Raji (cell line): ENCODE measurements around the gene MERTK.

Experiments
- POLR2A ChIP-seq: IDR thresholded peaks from 2 replicates; pipeline ENCODE4 v1.6.1; 2011; ENCODE audit warnings: low read depth, low read length, control low read depth; ENCODE audit not compliant: insufficient read depth

The MERTK gene

DNA sequence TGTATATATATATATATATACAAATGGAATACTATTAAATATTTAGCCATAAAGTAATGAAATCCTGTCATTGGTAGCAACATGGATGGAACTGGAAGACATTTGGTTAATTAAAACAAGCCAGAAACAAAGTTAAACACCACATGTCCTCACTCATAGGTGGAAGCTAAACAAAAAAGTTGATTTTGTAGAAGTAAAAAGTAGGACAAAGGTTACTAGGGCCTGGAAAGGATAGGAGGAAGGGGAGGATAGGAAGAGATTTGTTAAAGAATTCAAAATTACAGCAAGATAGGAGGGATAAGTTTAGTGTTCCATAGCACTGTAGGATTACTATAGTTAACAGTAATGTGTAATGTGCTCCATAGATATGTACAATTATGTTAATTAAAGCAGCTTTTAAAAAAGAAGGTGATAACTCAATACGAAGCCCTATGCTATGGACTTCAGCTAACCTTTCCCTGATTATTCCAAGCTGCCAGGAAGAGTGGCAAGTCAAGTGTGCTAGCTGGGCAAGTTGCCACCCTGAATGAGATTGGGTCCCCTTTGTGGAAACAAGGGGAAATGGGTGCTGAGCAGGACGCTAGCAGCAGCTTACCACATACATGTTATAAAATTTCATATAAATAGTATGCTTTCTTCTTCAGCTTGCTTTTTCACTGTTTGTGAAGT, 12.3 kb downstream of the MERTK start:
- TF ChIP-seq POLR2A: no peak

DNA sequence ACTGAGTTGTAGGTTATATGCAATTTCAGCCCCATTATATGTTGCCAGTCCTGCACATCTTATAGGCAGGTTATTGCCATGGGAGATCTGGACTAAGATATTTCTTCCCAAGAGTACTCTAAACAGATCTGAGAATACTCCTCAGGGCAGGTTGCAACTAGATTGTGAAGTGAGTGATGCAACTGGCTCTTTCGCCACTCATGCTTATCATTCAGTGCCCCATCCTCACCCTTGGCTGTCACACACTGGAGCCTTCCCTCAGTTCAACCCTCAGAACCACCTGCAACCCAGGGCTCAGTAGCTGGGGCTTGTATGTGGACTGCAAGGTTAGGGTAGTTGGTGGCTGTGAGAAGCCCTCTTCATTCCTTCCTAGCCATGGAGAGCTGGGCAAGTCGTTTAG, 14.1 kb downstream of the MERTK start:
- no peak for TF ChIP-seq POLR2A

DNA sequence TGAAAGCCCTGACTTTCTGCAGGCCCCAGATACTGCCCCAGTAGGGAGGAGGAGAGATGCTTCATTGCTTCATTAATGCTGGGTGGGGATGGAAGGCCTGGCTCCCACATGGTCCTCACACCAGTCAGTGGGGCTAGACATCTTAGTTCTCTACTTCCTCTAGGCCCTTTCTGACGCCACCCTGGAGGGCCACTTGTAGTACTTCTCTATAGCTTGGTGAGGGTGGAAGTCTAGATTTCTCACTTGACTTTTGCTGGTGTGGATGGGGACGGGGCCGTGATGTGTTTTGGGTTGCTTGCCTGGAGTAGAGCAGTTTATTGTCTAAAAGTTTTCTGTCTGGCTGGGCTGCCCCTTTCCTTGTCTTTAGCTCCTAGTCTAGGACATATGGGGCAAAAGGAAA, 18.7 kb downstream of the MERTK start:
- no peak for TF ChIP-seq POLR2A

DNA sequence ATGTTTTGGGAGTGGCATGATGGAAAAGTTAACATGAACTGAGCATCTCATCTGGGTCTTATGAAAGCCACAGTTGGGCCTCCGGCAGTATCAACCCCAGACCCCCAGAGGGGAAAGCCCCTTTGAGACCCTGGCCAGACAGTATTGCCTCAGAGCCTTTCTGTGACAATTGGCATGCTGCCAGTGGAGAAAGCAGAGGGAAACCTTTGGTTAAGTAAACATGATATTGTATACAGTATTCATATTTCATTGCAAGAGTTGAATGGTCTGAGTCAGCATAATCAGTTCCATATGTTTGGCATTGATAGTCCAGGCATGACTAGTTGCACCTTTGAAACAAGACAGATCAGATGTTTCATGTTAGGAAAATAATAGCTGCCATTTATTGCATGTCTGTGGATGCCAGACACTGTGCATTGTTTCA, 20.0 kb downstream of the MERTK start:
- TF ChIP-seq POLR2A: no peak

DNA sequence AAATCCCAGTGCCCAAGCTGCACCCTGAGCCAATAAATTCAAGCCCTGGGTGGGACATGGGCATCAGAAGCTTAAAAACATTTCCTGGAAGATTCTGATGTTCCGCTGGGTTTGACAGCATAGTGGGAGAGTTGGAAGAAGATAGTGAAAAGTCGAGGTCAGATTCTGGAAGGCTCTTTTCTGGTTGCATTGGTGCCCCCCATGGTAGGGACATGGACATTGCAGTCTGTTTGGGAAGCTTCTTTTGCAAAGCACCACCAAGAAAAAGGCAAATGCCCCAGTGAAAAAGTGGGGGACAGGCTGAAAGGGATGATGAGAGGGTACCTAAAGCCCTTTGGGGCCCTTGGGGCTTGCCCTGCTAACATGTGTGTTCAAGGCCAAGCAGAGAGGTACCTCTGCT, 21.0 kb downstream of the MERTK start:
- TF ChIP-seq POLR2A: no peak

DNA sequence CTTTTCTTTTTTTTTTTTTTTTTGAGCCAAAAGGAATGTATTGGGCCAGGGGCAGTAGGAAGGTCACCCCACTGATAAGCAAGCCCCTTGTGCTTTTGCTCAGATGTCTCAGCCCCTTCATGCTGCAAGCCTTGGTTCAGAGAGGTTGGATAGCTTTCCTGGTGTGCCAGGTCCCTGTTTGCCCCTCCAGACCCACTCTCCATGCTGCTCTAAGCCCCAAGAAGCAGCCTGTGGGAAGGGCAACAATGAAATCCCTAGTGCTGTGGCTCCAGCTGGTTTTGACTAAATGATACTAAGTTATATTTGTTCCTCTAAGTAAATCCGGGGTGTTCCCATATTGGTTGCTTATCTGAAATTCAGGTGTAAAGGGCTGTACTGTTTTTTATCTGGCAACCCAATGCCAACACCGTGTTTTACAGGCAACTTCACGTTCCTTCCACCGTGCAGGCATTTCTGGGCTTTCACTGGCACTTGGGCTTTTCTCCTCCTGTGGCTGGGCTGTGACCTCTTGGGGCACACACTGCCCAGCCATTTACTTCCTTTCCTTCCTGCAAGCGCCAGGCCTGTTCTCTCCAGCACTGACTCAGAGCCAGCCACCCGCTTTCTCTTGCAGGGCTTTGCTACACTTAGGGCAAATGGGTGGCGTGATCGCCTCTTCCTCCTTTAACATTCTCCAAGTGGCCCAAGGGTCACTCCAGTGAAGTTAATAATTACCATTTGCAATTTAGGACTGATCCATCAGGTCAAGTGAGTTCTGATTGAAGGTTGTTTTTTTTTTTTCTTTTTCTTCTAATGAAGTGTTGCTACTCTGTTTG, 21.6 kb downstream of the MERTK start:
- TF ChIP-seq POLR2A: no peak

DNA sequence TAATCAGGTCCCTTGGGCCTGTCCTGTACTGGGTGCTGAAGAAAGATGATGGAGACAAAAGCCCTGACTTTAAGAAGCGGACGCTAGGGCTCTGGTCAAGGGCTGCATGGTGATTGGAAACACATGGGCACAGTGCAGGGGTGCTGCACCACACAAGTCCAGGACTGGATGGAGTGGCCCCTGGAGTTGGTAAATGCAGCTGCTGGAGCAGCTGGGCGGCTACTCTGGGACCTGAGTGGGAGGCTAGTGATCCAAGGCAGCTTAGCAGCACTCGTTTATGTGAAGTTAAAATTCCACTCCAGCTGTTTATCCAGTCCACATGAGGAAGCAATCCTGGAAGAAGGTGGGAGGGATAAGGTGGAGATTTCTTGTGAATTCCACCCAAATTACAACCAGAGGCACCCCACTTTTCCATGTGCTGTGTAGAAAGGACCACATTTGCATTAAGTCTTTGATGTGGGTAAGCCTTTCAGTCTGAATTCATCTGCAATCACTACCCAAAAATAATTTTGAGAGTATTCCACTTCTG, 24.9 kb downstream of the MERTK start:
- no peak for TF ChIP-seq POLR2A

DNA sequence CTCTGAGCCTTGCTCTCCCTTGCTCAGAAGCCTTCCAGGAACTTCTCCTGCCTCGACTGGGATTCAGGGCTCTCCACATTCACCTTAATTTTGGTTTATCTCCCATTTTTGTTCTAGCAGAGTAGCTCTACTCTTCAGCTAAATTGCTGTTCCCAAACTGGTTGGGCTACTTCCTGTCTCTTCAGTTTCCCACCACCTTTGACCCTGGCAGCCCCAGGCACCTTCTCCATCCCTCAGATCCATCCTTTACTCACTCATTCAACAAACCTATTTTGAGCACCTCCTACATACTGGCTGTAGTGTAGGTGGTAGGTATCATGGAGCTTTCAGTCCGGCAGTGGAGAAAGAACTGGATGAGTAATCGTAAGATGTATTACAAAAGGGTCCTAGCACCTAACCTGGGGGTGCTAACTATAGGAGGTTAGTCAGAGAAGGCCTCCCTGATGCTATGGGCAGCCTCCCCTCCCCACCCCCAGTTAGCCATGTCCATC, 26.3 kb downstream of the MERTK start:
- no peak for TF ChIP-seq POLR2A

DNA sequence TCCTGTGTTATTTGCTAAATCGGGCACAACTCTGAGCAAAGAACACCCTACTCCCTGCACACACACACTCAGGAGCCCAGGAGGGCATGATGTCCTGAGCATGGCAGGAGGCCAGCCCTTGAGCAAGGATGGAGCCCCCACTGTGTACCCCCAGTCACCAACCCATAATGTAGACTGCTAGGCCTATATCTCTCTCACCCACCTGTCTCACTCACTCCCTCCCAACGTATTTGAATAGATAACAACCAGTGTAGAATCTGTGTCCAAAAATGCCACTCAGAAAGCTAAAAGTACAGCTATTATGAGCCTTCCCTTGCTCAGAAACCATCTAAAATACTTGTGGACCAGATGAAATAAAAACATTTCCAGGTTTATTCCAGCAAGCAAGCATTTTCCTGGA, 29.3 kb downstream of the MERTK start:
- no peak for TF ChIP-seq POLR2A

DNA sequence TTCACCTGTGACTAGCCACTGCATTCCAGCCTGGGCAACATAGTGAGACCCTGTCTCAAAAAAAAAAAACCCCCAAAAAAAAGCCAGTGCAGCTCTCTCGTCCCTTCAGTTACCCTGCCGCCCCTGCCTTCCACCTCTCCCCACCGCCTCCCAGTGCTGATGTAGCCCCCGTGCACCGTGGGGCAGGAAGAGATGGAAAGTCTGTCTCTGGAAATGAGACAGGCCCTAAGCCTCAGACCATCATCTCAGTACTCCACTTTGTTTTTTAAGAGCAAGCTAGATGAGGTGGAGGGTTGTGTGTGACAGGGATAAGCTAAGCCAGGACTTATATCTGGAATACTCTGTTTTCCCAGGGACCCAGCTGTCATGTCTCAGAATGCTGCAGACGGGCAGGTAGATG, 32.0 kb downstream of the MERTK start:
- TF ChIP-seq POLR2A: no peak

DNA sequence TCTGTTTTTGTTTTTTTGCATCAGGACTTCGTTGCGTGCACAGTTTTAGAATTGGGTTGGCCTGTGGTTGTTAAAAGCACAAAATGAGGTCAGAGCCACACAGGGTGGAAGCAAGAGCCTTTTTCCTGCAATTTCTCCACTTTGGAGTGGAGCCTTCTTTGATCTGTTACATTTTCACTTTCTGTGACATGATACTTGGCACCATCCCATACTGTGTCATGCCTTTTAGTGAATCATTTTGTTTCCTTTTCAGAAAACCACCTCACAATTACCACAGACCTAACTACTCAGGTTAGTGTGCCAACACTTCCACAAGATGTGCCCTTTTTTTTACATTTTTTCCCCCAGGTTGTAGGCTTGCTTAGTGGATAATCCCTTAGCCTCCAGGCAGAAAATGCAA, 32.5 kb downstream of the MERTK start:
- no peak for TF ChIP-seq POLR2A

DNA sequence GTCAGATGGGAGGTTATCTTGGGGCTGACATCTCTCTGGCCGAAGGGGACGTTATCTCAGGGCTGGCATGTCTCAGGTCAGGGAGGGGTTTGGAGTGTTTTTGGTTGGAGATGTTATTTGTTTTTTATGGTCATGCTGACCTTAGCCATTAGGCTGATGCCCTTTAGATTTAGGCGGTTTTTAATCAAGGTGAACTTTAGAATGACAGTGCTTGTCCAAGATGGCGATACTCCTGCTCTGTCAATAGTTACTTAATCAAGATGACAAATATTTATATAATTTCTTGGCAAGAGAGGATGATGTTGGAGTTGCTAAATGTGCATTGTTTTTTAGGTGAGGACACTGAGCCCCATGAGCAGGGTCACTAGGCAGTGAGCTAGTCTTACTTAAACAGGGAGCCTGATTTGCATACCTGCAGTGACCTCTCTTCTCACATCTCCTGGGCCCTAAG, 34.5 kb downstream of the MERTK start:
- no peak for TF ChIP-seq POLR2A

DNA sequence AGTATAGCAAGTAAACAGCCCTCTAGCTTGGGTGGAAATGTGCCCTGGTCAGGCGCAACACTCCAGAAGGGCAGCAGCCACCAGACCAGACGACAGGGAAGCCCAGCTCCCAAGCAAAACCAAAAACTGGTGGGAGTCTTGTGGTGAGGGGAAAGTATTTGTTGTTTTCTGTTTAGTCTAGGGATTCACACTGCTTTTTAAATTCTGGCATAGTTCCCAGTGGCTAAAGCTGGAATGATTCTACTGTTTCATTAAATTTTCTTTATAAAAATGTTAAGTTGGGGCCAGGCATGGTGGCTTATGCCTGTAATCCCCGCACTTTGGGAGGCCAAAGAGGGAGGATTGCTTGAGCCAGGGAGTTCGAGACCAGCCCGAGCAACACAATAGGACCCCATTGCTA, 38.5 kb downstream of the MERTK start:
- TF ChIP-seq POLR2A: no peak

DNA sequence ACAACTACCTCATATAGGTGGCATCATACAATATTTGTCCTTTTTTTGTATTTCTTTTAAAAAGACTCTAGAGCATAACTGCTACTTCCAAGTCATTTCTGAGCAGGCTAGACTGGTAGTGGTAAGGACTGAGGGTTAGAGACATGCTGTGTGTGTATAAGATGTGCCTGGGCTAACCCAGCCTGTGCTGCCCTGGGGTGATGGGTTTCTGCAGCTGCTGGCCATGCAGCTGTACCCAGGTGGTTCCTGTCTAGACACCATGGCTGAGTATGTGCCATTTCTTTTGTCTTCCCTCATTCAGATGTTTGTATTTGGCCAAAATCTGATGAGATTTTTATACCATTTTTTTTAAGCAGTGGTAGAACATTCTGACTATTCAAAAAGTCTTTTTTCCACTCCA, 40.0 kb downstream of the MERTK start:
- no peak for TF ChIP-seq POLR2A

DNA sequence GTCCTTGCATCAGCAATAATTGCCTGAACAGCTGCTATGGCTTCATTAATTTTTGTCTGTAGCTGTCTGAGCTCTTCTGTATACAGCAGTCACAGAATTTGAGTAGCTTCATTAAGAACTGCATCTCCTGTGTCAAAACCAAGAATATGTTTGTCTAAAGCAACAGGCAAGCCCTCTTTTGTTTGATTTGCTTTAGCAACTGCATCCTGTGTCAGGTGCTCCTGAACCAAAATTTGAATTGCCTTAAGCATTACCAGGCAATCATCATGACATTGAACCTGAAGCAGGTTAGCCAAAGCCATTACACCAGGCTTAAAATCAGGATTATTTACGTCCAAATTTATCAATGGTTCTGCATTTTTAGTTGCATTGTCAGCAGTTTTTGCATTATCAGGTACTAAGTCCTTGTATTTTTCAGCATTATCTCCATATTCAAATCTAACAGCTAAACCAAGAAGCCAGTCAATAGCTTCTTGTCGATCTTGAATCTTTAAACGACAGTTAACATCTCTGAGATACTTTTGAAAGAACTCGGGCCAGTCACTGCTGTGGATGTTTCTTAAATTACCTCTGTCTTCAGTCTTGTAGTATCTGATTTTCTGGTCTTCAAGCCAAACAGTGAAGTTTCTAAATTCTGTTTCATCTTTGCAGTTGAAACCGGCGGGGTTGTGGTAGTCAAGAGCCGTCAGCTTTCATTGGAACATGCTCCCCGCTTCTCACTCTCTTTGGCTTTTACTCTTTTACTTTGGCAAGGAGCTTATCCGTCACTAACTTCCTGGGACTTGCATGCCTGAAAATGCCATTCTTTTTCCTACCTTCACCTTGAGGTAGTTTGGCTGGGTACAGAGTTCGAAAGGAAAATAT, 42.2 kb downstream of the MERTK start:
- TF ChIP-seq POLR2A: no peak
